PC-3 (cell line): ENCODE measurements around the gene ACBD6. TPM values are rescaled to one million over a fixed set of nuclear protein-coding genes. Genes with fewer than 3 reads are reported as not detected.

ENCODE experiments used
- ATAC-seq: fragments of 200-7000 bp; cut with Tn5 transposase; 2 replicates; pipeline ENCODE4 v1.9.1; 2020; ENCODE audit warnings: mild to moderate bottlenecking, moderate library complexity
- BruUV-seq: library from RNA; stranded (reverse); fragments of 400-500 nt; replicated peaks from 2 replicates; lab custom pipeline; 2021; lab: Mats Ljungman, UMichigan
- CTCF ChIA-PET: fragments of 300-600 bp; sonication (Branson Sonifier 250); formaldehyde crosslinking; loops from one replicate; lab custom pipeline; 2022; ENCODE audit warnings: antibody characterized with exemption; lab: Charles Lee
- POLR2A ChIA-PET: fragments of 300-600 bp; sonication (Branson Sonifier 250); formaldehyde crosslinking; loops from one replicate; lab custom pipeline; 2022; ENCODE audit warnings: antibody characterized with exemption; ENCODE audit not compliant: unreplicated experiment; lab: Charles Lee
- DNase-seq: peaks from one replicate; pipeline ENCODE4 v3.0.0-alpha.2; 2015
- H2AFZ ChIP-seq: fragments of 300-600 bp; sonication (generic); 2 replicates; pipeline ENCODE4 v1.6.0; 2016; ENCODE audit warnings: antibody characterized with exemption, low read length
- H3F3A ChIP-seq: fragments of 300-600 bp; sonication (generic); one replicate; pipeline ENCODE4 v1.6.0; 2017; ENCODE audit warnings: antibody characterized with exemption, low read length, control low read depth, mild to moderate bottlenecking; ENCODE audit not compliant: unreplicated experiment
- H3K27ac ChIP-seq: fragments of 300-600 bp; sonication (generic); 2 replicates; pipeline ENCODE4 v1.5.1; 2016; ENCODE audit warnings: mild to moderate bottlenecking, low read length
- H3K27me3 ChIP-seq: fragments of 300-600 bp; sonication (generic); 2 replicates; pipeline ENCODE4 v1.6.1; 2016; ENCODE audit warnings: low read length, mixed read lengths
- H3K36me3 ChIP-seq: fragments of 300-600 bp; sonication (generic); 2 replicates; pipeline ENCODE4 v1.6.1; 2016; ENCODE audit warnings: low read depth, mixed run types, low read length, mixed read lengths
- H3K4me1 ChIP-seq: fragments of 300-600 bp; sonication (generic); 2 replicates; pipeline ENCODE4 v1.5.1; 2016; ENCODE audit warnings: low read length; ENCODE audit not compliant: insufficient read depth
- H3K4me2 ChIP-seq: fragments of 300-600 bp; sonication (generic); 2 replicates; pipeline ENCODE4 v1.6.0; 2016; ENCODE audit warnings: low read length
- H3K4me3 ChIP-seq: fragments of 300-600 bp; sonication (generic); 2 replicates; pipeline ENCODE4 v1.5.1; 2016; ENCODE audit warnings: mild to moderate bottlenecking, low read length, mixed read lengths
- H3K79me2 ChIP-seq: fragments of 300-600 bp; sonication (generic); 2 replicates; pipeline ENCODE4 v1.6.1; 2017; ENCODE audit warnings: low read length, mixed read lengths
- H3K9ac ChIP-seq: fragments of 300-600 bp; sonication (generic); 2 replicates; pipeline ENCODE4 v1.6.0; 2016; ENCODE audit warnings: mild to moderate bottlenecking, low read length
- H3K9me2 ChIP-seq: fragments of 300-600 bp; sonication (generic); replicated peaks from 2 replicates; pipeline ENCODE4 v1.6.1; 2016; ENCODE audit warnings: mixed run types, low read length, mixed read lengths
- H3K9me3 ChIP-seq: fragments of 300-600 bp; sonication (generic); 2 replicates; pipeline ENCODE4 v1.6.1; 2016; ENCODE audit warnings: low read length, mixed read lengths
- H4K20me1 ChIP-seq: fragments of 300-600 bp; sonication (generic); 2 replicates; pipeline ENCODE4 v1.6.1; 2016; ENCODE audit warnings: low read length, mixed read lengths
- EZH2 ChIP-seq: fragments of 300-600 bp; sonication (generic); IDR thresholded peaks from one replicate; pipeline ENCODE4 v1.6.1; 2017; ENCODE audit warnings: antibody characterized with exemption, mild to moderate bottlenecking, low read length; ENCODE audit not compliant: unreplicated experiment
- EZH2phosphoT487 ChIP-seq: fragments of 300-600 bp; sonication (generic); IDR thresholded peaks from 2 replicates; pipeline ENCODE4 v1.6.1; 2018; ENCODE audit warnings: mild to moderate bottlenecking, antibody characterized with exemption, low read length, borderline replicate concordance
- intact Hi-C: fragments of 100-400 bp; cut with micrococcal nuclease; formaldehyde crosslinking; loops from 2 replicates; pipeline ENCODE4 v1.9.0; 2023
- total RNA-seq: library from RNA; depleted of rRNA; stranded (reverse); fragments of >200 nt; gene quantifications from 2 replicates; pipeline ENCODE4 v1.2.3, GENCODE V29; 2014
- TF ChIP-seq, protein P1 (sequence below): fragments of 300-600 bp; sonication (generic); conservative IDR thresholded peaks from 2 replicates; pipeline ENCODE4 v1.5.1; 2017; ENCODE audit warnings: antibody characterized with exemption, low read depth, mild to moderate bottlenecking, low read length

The ACBD6 gene
- total RNA-seq, 1 experiment from 2014 or later, result 43.3 TPM

- Histone ChIP-seq H4K20me1 (no peaks in the 10 kb centered on the region), H3K4me2 (no peak overlapping the region), H3K27ac (no peak overlapping the region), H3K79me2 (peaks cover 15% of the 10 kb centered on the region), H3K36me3 (no peaks in the 10 kb centered on the region), H3K27me3 (no peaks in the 10 kb centered on the region), H2AFZ (no peak overlapping the region), H3F3A (no peaks in the 10 kb centered on the region), H3K9me2 (no peaks in the 10 kb centered on the region), H3K4me1 (peaks cover 24% of the 10 kb centered on the region), H3K9me3 (no peaks in the 10 kb centered on the region), H3K9ac (no peak overlapping the region), H3K4me3 (no peak overlapping the region)
- TF ChIP-seq, protein P1, sequence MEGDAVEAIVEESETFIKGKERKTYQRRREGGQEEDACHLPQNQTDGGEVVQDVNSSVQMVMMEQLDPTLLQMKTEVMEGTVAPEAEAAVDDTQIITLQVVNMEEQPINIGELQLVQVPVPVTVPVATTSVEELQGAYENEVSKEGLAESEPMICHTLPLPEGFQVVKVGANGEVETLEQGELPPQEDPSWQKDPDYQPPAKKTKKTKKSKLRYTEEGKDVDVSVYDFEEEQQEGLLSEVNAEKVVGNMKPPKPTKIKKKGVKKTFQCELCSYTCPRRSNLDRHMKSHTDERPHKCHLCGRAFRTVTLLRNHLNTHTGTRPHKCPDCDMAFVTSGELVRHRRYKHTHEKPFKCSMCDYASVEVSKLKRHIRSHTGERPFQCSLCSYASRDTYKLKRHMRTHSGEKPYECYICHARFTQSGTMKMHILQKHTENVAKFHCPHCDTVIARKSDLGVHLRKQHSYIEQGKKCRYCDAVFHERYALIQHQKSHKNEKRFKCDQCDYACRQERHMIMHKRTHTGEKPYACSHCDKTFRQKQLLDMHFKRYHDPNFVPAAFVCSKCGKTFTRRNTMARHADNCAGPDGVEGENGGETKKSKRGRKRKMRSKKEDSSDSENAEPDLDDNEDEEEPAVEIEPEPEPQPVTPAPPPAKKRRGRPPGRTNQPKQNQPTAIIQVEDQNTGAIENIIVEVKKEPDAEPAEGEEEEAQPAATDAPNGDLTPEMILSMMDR, result no peak
- TF ChIP-seq EZH2phosphoT487 (no peak), EZH2 (no peak)
- intact Hi-C loops, result no loop called here
- BruUV-seq, result no TSS peak
- ChIA-PET CTCF (no interaction called here), POLR2A (no interaction called here)
- ATAC-seq (no peak), DNase-seq (peak; percentile 12)
These were observed 3.5 kb upstream of the ACBD6 start for GRCh38 chr1:180505732-180506335.

GRCh38 chr1:180504186-180504585, 1.8 kb upstream of the ACBD6 start:
- no peaks in the 10 kb centered on the region for H3K36me3 ChIP-seq
- peaks cover 27% of the 10 kb centered on the region for H3K4me1 ChIP-seq
- peaks cover 31% of the 10 kb centered on the region for H3K79me2 ChIP-seq
- POLR2A ChIA-PET, result no interaction called here
- no peaks in the 10 kb centered on the region for H3K9me3 ChIP-seq
- no peaks in the 10 kb centered on the region for H3F3A ChIP-seq
- no peak overlapping the region for H3K9ac ChIP-seq
- no peaks in the 10 kb centered on the region for H4K20me1 ChIP-seq
- DNase-seq (no peak), ATAC-seq (no peak)
- TF ChIP-seq, protein P1, result no peak
- TF ChIP-seq EZH2, result no peak
- no peak for TF ChIP-seq EZH2phosphoT487
- no peaks in the 10 kb centered on the region for H3K27me3 ChIP-seq
- no peak overlapping the region for H3K27ac ChIP-seq
- H2AFZ ChIP-seq, result no peak overlapping the region
- no TSS peak for BruUV-seq
- intact Hi-C loops, result no loop called here
- CTCF ChIA-PET, result no interaction called here
- H3K9me2 ChIP-seq, result no peaks in the 10 kb centered on the region
- H3K4me3 ChIP-seq, result no peak overlapping the region
- no peak overlapping the region for H3K4me2 ChIP-seq

DNA sequence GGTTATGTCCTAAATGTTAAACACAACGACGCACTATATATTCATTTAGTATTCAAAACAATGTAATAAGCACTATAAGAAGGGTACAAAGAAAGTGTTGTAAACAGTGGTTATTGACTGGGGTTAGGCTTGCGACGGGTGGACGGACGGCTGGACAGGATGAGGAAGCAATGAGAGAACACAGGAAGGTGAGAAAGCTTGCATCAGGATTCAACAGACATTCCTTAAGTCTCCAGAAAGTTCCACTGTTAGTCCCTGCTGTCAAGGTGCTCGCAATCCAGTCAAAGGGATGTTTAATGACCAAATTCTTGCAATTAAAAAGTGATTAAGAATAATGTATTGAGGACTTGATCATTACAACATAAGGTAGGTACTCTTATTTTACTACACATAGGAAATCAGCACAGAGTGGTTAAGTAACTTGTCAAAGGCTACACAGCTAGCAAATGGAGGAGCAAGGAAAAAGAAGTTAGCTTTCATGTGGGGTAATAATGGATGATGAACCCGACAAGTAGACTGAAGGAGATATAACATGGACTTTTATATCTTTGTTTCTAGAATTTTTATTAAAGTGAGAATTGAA, 994 bp upstream of the ACBD6 start:
- Histone ChIP-seq H3K79me2 (peaks cover 40% of the 10 kb centered on the region), H3K4me1 (peaks cover 26% of the 10 kb centered on the region), H3F3A (no peaks in the 10 kb centered on the region), H3K4me3 (peak overlapping the region; percentile 95), H3K9me3 (no peaks in the 10 kb centered on the region), H3K4me2 (peak overlapping the region; percentile 81), H3K27me3 (no peaks in the 10 kb centered on the region), H4K20me1 (no peaks in the 10 kb centered on the region), H2AFZ (peak overlapping the region; percentile 83), H3K27ac (peak overlapping the region; percentile 94), H3K9ac (peak overlapping the region; percentile 93), H3K9me2 (no peaks in the 10 kb centered on the region), H3K36me3 (no peaks in the 10 kb centered on the region)
- intact Hi-C loops, result no loop called here
- TF ChIP-seq EZH2phosphoT487, result no peak
- TF ChIP-seq, protein P1, result no peak
- no peak for TF ChIP-seq EZH2
- CTCF ChIA-PET, result no interaction called here
- TSS peak; percentile 71 for BruUV-seq
- POLR2A ChIA-PET, result interaction anchor here (0.6 kb wide), 1 partner anchor 188 kb away, joined by 6 read pairs; no protein-coding TSS in a partner anchor
- DNase-seq, result peak; percentile 21
- peak; percentile 8; the same call in 1 of the 2 replicates for ATAC-seq
